ENCODE results near the gene ZNF287. TPM values are rescaled to one million over a fixed set of nuclear protein-coding genes. Genes with fewer than 3 reads are reported as not detected.

Gene ZNF287
- total and polyA plus RNA-seq, 9 of the 15 experiments (the other 6 are each of a cell fraction or from before 2014, with no cell fraction given) = 0.01 to 0.27 (median 0.18) TPM; not detected in 2

- TF ChIP-seq, protein P1, sequence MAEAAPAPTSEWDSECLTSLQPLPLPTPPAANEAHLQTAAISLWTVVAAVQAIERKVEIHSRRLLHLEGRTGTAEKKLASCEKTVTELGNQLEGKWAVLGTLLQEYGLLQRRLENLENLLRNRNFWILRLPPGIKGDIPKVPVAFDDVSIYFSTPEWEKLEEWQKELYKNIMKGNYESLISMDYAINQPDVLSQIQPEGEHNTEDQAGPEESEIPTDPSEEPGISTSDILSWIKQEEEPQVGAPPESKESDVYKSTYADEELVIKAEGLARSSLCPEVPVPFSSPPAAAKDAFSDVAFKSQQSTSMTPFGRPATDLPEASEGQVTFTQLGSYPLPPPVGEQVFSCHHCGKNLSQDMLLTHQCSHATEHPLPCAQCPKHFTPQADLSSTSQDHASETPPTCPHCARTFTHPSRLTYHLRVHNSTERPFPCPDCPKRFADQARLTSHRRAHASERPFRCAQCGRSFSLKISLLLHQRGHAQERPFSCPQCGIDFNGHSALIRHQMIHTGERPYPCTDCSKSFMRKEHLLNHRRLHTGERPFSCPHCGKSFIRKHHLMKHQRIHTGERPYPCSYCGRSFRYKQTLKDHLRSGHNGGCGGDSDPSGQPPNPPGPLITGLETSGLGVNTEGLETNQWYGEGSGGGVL (CRISPR knock-in tag; IDR thresholded peaks at IDR 0.05) = no peak
- TF ChIP-seq CBX8 (IDR thresholded peaks at IDR 0.05; ENCODE audit: borderline replicate concordance, extremely low read depth, low read depth, low read length, poor library complexity, severe bottlenecking) (no peak), ZC3H4 (CRISPR knock-in tag; IDR thresholded peaks at IDR 0.05; ENCODE audit: borderline replicate concordance) (no peak), ZKSCAN1 (IDR thresholded peaks at IDR 0.05; ENCODE audit: low read depth, low read length) (no peak), ASH1L (IDR thresholded peaks at IDR 0.05; ENCODE audit: borderline replicate concordance, low read depth, partially characterized antibody) (no peak), NELFE (IDR thresholded peaks at IDR 0.05; ENCODE audit: insufficient read depth, insufficient read length) (no peak), RFX7 (CRISPR knock-in tag; IDR thresholded peaks at IDR 0.05) (no peak), KAT2B (IDR thresholded peaks at IDR 0.05; ENCODE audit: low read depth, low read length) (no peak), ZNF639 (CRISPR knock-in tag; conservative IDR thresholded peaks at IDR 0.05 in 1 of 2, IDR thresholded peaks at IDR 0.05 in 1 of 2) (no peak), XRCC3 (IDR thresholded peaks at IDR 0.05) (no peak), STAG1 (CRISPR knock-in tag; IDR thresholded peaks at IDR 0.05; ENCODE audit: borderline replicate concordance) (peak; percentile 38; the same call in 1 of the 2 replicates), MCM7 (IDR thresholded peaks at IDR 0.05) (no peak), NR3C1 (CRISPR knock-in tag; IDR thresholded peaks at IDR 0.05) (no peak)
- TF ChIP-seq, protein P2, sequence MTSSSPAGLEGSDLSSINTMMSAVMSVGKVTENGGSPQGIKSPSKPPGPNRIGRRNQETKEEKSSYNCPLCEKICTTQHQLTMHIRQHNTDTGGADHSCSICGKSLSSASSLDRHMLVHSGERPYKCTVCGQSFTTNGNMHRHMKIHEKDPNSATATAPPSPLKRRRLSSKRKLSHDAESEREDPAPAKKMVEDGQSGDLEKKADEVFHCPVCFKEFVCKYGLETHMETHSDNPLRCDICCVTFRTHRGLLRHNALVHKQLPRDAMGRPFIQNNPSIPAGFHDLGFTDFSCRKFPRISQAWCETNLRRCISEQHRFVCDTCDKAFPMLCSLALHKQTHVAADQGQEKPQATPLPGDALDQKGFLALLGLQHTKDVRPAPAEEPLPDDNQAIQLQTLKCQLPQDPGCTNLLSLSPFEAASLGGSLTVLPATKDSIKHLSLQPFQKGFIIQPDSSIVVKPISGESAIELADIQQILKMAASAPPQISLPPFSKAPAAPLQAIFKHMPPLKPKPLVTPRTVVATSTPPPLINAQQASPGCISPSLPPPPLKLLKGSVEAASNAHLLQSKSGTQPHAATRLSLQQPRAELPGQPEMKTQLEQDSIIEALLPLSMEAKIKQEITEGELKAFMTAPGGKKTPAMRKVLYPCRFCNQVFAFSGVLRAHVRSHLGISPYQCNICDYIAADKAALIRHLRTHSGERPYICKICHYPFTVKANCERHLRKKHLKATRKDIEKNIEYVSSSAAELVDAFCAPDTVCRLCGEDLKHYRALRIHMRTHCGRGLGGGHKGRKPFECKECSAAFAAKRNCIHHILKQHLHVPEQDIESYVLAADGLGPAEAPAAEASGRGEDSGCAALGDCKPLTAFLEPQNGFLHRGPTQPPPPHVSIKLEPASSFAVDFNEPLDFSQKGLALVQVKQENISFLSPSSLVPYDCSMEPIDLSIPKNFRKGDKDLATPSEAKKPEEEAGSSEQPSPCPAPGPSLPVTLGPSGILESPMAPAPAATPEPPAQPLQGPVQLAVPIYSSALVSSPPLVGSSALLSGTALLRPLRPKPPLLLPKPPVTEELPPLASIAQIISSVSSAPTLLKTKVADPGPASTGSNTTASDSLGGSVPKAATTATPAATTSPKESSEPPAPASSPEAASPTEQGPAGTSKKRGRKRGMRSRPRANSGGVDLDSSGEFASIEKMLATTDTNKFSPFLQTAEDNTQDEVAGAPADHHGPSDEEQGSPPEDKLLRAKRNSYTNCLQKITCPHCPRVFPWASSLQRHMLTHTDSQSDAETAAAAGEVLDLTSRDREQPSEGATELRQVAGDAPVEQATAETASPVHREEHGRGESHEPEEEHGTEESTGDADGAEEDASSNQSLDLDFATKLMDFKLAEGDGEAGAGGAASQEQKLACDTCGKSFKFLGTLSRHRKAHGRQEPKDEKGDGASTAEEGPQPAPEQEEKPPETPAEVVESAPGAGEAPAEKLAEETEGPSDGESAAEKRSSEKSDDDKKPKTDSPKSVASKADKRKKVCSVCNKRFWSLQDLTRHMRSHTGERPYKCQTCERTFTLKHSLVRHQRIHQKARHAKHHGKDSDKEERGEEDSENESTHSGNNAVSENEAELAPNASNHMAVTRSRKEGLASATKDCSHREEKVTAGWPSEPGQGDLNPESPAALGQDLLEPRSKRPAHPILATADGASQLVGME (CRISPR knock-in tag; IDR thresholded peaks at IDR 0.05) = no peak
- TF ChIP-seq, protein P3, sequence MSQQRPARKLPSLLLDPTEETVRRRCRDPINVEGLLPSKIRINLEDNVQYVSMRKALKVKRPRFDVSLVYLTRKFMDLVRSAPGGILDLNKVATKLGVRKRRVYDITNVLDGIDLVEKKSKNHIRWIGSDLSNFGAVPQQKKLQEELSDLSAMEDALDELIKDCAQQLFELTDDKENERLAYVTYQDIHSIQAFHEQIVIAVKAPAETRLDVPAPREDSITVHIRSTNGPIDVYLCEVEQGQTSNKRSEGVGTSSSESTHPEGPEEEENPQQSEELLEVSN (IDR thresholded peaks at IDR 0.05; ENCODE audit: borderline replicate concordance in 1 of 2, extremely low read depth in 1 of 2, insufficient read depth in 1 of 2, insufficient read length in 1 of 2, low read depth in 1 of 2, low read length in 1 of 2, poor library complexity in 1 of 2, severe bottlenecking in 1 of 2) = peak; percentile 21 to 38
Measured at GRCh38 chr17:16589097-16589969, 20.3 kb upstream of the ZNF287 start (continued).

Measured in K562 (cell line).